ENCODE data around the gene ENTR1.

Gene ENTR1

GRCh38 chr9:136394312-136395019 lies 15.9 kb downstream of the ENTR1 start:
- no peak for DNase-seq

- DNase-seq: no peak
Observed at GRCh38 chr9:136393531-136393930, 16.9 kb downstream of the ENTR1 start.

DNA sequence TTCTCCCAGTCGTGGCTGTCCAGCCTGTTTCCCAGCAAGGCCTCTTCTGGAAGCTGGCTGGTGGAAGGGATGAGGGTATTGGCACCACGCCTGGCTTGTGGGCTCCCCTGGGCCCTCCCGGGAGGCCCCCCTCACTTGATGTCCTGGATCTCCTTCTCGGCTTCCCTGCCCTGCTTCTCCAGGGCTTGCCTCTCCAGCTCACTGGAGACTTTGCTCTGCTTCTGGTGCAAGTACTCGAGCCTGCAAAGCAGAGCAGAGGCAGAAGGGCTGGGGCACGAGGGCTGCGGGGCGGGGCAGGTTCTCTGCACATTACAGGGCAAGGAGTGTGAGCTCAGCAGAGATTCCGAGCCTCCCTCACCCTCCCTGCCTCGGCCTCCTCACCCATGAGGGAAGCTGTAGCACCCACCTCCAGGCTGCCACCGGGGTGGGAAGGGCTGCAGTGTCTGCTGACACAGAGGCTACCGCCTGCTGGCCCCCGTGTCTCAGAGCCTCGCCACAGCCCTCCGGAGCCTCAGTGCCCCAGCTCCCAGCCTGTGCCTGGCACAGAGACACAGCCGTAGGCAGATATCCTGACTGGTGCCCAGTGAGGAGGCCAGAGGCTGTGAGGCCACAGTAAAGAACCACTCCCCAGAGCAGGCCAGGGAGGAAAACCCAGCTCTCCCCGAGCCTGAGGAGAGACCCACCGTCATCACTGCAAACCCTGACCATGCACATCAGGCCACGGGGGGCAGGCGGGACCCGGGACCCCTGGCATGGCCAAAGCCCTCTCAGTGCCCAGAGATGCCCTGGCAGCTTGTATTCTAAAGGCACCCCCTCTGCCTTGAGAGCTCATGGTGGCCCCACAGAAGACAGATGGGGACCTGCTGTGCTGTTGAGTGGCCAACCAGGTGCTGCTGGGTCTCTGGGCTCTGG lies 17.6 kb downstream of the ENTR1 start:
- no peak for DNase-seq

GRCh38 chr9:136391737-136392537 lies 18.5 kb downstream of the ENTR1 start:
- no peak for DNase-seq

DNA sequence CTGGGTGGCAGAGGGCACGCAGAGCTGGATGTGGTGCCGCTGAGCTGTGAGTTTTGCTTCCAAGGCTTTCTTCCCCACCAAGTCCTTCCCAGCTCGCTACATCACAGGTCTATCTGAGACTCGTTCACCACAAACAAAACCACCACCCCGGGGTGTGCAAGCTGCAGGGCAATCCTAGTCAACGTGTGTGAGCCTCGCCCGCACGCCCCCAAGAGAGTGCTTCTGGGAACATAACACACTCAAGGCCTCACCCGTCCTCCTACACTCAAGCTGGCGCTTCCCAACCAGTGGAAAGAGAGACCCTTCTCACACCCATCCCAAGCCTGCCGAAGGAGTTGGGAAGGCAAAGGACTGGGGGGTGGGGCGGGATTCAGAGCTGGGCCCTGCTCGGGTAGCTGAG lies 21.0 kb downstream of the ENTR1 start:
- no peak for DNase-seq

DNA sequence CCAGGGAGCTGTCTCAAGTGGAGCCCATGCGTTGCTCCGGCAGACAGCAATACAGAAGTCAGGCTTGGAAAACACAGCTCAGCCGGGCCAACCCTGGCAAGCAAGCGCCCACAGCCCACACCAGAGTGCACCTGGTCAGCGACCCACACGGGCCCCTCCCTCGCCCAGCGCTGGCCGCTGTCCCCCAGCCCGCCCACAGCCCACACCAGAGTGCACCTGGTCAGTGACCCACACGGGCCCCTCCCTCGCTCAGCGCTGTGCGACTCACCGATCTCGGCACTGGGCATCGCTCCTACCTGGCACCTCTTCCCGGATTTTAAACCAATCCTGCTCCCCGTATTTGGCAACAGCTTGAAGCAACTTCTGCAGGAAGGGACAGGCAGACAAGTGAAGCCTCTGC lies 23.2 kb downstream of the ENTR1 start:
- DNase-seq: no peak

- no peak for DNase-seq
Observed at GRCh38 chr9:136386018-136386417, 24.4 kb downstream of the ENTR1 start.

- no peak for DNase-seq
Observed at GRCh38 chr9:136385015-136385414, 25.4 kb downstream of the ENTR1 start.

DNA sequence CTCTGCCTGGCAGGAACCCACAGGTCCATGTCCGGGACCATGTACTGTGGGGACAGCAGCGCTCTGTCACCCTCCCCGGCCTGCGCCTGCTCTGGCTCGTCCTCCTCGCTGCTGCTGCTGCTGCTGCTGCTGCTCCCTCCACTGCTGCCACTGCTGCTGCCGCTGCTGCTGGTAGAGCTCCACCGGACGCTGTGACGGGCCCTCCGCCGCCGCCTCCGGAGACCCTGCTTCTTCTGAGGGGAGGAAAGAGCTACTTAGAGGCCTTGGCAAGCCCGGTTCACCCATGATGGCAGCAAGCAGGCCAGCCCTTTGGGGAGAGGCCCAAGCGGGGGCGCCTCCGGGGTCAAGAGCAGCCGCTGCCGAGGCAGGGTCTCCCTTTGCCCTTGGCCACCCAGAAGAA lies 27.0 kb downstream of the ENTR1 start:
- no peak for DNase-seq

DNA sequence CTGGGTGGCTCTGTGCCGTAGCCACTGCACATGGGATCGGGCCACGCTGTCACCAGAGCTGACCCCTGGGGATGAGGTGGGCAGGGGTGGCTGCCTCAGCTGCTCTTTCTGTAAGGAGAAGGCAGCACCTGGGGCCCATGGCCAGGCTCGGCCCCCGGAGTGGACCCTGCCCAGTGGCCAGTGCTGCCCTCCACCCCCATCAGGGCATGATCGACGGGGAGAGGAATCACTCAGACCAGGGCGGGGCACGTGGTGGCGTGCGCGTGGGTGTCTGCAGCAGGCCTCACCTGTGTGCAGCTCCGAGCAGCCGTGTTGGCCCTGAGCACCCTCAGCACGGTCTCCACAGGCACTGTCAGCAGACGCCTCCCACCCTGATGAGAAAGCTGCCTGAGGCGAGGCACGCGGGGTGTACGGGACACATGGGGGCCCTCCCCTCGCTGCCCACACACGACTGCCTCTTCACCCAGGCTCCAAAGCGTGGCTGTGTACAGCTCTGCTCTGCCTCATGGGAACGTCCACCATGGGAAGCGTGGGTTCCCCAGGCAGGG lies 28.4 kb downstream of the ENTR1 start:
- no peak for DNase-seq

DNA sequence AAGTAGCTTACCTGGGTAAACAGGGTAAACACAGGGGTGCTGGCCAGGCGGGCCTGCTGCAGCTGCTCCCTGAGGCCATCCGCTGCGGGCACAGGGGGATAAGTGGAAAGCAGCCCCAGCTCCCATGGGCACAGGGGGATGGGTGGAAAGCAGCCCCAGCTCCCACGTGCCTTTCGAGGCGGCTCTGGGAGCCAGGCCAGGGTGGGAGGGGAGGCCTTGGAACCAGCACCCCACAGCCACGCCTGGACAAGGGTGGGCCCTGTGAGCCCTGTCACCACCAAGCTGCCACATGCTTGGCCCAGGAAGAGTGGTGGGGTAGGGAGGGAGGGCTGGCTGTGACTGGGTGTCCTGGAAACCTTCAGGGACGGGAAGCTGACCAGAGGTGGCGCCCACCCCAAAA lies 29.1 kb downstream of the ENTR1 start:
- DNase-seq: no peak

DNA sequence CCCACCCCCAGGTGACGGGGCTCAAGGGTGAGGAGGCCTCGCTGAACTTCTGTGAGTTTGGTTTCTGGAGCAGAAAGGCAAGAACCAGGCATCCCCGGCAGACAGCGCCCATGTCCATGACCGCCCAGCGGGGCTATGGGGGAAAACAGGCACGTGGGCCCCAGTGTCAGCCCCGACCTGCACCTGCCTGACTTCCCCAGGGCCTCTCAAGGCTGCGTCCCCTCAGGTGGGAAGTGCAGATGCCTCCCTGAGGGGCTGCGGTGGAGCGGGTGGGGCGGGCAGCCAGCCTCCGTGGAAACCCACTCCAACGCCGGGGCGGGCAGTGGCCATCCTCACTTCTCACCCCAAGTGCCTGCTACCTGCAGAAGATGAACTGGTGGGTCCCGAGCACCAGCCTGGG lies 30.0 kb downstream of the ENTR1 start:
- no peak for DNase-seq

DNA sequence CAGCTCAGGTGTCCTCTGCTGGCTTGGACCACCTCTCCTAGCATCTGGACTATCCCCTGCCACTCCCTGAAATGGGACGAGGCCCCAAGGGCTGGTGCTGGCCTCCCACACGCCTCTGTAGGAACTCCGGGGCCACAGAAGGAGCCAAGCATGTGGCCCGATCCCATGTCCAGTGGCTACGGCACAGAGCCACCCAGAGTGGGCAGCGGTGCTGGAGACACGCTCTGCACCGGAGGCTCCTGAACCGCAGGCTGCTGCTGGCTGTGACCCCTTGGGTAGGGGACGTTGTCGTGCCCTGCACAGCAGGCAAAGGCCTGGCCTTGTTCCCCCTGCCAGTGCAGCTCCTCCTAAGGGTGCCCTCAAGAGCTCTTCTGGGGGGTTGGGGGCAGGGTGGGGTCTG lies 30.5 kb downstream of the ENTR1 start:
- no peak for DNase-seq

GRCh38 chr9:136379401-136379800 lies 31.0 kb downstream of the ENTR1 start:
- DNase-seq: no peak

GRCh38 chr9:136379003-136379287 lies 31.5 kb downstream of the ENTR1 start:
- no peak for DNase-seq

- DNase-seq: no peak
Observed at GRCh38 chr9:136378170-136379002, 32.0 kb downstream of the ENTR1 start.

DNA sequence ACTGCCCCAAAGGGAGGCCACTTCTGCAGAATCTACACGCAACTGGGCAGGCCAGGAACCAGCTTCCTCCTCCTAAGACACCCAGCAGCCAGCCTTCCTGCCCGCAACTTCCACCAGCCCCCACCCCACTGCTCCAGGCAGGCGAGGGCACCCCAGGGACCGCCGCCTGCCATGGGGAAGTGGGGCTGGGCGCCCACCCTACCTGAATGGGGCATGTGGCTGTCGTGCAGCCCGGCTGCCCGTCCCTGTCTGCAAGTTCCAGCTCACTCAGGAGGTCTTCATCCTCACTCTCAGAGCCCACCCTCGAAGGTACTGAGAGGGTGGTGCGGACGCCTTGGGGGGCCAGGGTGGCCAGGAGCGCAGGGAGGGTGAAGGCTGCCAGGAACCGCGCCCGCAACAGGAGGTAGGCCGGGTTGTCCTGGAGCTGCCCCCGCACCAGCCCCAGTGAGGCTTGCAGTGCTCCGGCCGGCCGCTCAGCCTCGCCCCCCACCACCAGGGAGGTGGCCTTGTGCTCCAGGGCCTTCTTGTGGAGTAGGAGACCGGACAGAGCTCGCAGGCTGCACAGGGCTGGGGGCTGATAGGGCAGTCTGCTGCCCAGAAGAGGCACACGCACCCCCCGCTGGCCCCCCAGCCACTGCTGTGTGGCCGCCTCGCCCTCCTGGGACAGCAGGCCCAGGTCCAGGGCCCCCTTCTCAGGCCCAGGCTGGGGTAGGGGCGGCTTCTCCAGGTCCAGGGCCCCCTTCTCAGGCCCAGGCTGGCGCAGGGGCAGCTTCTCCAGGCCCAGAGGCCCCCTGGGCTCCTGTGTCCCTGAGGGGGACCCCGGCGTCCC lies 32.9 kb downstream of the ENTR1 start:
- DNase-seq: no peak

GRCh38 chr9:136376457-136376856 lies 34.0 kb downstream of the ENTR1 start:
- DNase-seq: no peak

DNA sequence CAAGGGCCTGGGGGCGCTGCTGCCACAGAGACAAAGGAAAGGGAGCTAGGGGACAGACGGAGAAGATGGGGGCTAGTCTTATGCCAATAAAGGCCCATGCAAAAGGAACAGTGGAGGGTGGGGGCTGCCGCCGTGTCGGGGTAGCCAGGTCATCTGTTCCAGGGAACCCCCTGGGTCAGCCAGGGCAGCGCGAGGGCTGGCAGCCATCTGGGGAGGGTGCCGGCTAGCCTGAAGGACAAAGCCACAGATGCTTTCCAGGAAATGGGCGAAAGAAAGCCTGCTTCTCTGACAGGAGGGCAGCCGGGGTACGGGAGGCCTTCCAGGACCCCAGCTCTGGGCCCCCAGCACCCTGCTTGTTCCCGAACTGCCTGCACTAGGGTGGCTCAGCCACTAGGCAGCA lies 35.3 kb downstream of the ENTR1 start:
- no peak for DNase-seq

- DNase-seq: no peak
Observed at GRCh38 chr9:136374183-136374575, 36.2 kb downstream of the ENTR1 start.

Measured in fibroblast of skin of right biceps (primary cell).